NCI-H69 (cell line): Measurements from ENCODE around the gene ANKLE1.

Experiments used
- DNase-seq: peaks from one replicate; lab custom pipeline; 2025; lab: John Stamatoyannopoulos, UW

The ANKLE1 gene

GRCh38 chr19:17307876-17308377, 26.2 kb downstream of the ANKLE1 start:
- DNase-seq = no peak

DNA sequence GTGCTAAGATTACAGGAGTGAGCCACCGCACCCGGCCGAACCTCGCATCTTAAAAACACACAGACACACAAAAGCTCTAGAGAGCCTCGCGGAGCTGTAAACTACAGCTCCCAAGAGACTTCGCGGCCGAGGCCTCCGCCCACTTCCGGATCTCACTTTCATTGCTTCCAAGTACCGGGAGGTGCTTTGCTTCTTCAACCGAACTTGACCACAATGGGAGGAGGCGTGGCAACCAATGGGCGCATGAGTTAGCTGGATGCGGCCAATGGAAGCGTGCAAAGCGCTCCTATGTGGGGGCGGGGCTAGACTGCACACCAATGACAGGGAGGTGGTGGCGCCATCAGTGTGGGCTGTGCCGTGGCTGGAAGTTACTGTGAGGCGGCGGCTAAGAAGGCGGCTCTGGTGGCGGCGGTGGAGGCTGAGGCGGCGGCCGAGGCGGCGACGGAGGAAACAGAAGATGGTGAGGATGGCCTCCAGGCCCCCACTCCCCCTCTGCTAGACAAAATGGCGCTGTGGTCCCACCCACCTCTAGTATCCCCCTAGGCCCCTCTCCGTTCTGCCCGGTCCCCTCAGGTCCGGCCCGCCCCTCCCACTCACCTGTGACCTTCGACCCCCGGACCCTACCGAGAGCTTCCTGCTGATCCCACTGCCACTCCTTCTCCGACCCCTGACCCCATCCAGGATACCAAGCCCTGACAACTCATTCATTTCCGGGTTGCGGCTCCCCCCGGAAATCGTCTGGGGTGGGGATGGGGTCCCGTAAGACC, 27.7 kb downstream of the ANKLE1 start, which contains the start of gene DDA1:
DDA1 (plus strand) TSS at position 366 of the 767 bp plus-strand sequence; CDS start at position 458, 92 bp downstream.
- DNase-seq = peak; percentile 100

DNA sequence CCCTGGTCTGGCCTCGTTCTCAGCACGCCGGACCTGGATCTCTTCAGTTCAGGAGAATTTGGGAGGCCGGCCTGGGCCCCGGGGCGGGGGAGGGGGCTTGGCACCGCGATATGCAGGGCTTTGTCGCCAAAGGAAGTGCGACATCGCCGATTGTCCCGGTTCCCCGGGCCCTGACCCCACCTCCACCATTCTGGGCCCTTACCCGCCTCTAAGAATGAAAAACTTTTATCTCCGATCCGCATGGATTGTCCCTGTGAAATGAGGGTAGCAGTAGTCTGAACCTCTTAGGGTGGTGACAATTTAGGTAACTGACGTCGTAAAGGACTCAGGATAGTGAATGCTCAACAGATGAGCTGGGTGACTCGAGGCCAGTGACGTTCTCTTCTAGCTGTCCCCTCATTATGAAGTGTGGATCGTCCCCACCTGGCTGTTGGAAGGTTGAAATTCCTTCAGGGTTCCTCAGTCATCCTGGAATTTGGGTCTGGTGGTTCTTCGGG, 28.3 kb downstream of the ANKLE1 start:
- no peak for DNase-seq

GRCh38 chr19:17311455-17312188, 29.9 kb downstream of the ANKLE1 start:
- DNase-seq = no peak

- DNase-seq = no peak
Observed at GRCh38 chr19:17312189-17313113, 30.8 kb downstream of the ANKLE1 start.

GRCh38 chr19:17314007-17314593, 32.4 kb downstream of the ANKLE1 start:
- DNase-seq = no peak

GRCh38 chr19:17318966-17319365, 37.3 kb downstream of the ANKLE1 start:
- DNase-seq = no peak

DNA sequence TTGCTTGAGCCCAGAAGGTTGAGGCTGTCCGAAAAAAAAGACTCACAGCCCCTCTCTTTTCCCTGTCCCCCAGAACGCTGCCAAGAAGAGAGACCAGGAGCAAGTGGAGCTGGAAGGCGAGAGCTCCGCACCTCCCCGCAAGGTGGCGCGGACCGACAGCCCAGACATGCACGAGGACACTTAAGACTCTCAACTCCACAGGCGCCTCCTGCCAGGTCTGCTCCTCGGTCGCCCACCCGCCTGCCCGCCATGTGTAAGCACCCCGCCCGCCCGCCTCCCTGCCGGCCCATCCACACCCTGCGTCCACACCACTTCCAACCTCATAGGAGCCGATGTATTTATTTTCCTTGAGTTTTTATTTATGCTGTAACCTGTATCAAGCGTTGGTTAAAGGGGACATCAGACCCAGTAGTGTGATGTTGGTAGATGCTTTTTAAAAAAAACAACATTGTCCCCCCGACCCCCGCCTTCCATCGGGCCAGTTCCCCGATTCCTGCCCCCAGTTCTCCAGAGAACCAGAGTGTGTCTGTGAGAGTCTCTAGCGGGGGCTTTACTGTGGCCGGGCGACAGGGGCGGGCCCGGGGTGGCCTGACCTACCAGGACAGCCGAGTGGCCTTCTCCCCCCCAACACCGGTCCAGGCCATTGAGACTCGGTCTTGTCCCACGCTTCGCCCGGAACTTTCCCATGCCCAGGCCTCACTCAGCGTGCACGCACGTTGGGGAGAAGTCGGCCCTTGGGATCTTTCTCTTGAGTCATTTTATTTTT, 38.0 kb downstream of the ANKLE1 start:
- no peak for DNase-seq

DNA sequence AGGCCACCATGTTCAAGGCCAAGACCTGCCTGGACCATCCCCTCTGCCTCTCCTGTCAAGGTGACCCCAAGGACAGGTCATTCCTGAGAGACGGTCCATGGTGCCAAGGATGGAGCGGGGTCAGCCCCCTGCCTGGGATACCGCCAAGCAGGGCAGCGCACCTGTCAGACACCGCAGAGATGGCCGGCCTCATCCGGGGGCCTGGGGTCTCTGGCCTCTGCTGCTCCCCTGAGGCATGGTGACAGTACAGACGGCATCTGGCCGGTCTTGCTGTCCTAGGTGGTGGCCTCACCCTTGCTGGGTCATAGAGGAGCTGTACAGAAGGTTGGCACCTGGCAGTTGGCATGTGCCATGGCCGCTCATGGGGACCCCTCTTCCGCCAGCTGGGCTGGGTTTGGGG, 38.7 kb downstream of the ANKLE1 start:
- no peak for DNase-seq

GRCh38 chr19:17321655-17322489, 40.2 kb downstream of the ANKLE1 start:
- DNase-seq = no peak

- DNase-seq = no peak
Observed at GRCh38 chr19:17322854-17323253, 41.2 kb downstream of the ANKLE1 start.

DNA sequence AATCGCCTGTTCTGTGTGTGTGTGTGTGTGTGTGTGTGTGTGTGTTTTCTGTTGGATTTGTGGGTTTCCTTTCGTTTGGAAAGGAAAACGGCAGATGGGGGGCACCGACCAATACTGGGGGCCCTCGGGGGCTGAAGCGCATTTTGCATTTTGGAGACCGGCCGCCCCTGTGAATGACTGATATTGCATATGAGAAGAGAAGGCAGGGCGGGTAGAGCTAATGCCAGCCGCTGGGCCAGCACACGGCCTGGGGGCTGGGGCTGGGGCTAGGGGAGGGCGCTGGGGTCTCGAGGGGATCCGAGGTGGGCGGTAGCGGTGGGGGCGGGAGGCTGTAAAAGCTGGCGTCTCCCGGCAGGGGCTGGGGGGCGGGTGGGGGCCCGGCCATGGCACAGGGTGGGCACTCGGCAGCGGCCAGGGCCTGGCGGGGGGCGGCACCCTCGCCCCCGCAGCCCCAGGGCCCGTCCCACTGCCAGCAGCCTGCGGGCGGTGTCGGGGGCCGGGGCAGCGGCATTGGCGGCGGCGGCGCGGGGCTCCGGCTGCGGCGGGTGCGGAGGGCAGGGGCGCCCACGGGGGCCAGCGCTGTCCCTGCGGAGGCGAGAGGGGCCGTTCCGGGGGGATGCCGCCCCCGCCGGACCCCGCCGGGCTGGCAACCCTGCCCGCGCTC, 41.7 kb downstream of the ANKLE1 start:
- no peak for DNase-seq

- no peak for DNase-seq
Observed at GRCh38 chr19:17323964-17324332, 42.2 kb downstream of the ANKLE1 start.

DNA sequence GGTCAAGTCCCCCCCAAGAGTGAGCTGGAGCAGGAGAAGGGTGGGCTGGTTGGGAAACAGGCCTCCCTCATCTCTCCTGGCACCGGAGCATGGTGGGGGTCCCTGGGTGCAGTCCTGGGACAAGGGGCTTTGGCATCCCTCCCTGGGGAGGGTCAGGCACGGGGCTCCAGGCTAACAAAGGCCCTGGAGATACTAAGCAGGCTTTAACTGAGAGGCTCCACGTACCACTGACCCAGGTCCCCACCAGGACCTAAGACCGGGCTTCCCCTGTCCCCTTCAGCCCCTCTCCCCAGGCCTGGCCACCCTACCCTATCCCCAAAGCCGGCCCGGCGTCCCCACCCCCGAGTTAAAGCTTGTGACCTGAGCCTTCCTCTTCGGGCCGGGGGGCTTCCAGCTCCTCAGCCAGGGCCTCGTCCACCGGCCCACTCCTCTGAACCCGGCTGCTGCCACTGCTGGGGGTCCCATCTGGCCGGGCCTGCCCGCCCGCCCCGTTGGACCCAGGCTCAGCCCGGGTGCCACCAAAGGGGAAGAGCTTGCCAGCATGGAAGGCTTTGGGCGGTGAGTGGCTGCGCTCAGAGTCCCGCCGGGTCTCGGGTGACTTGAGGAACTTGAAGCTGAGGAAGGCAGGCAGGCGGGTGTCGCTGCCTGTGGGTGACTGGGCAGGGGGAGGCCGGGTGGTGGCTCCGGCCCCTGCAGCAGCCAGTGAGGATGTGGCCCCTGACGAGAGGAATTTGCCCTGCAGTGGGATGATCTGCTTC, 42.8 kb downstream of the ANKLE1 start:
- DNase-seq = no peak

DNA sequence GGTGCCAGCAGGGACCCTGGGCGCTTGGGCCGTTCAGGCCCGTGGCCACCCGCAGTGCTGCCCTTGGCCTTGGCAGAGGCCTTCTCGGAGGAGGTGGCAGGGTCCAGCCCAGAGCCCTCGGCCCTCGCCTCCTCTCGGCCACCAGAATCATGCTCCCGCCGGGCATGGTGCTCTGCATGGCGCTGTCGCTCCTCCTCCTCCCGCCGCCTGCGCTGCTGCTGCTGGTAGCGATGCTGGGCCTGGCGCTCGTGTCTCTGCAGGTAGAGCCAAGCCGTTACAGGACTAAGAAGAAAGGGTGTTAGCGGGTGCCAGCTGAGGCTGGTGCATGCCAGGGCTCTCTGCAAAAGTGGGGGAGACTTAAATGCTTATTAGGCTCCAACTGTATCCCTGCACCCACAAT, 43.4 kb downstream of the ANKLE1 start:
- no peak for DNase-seq

DNA sequence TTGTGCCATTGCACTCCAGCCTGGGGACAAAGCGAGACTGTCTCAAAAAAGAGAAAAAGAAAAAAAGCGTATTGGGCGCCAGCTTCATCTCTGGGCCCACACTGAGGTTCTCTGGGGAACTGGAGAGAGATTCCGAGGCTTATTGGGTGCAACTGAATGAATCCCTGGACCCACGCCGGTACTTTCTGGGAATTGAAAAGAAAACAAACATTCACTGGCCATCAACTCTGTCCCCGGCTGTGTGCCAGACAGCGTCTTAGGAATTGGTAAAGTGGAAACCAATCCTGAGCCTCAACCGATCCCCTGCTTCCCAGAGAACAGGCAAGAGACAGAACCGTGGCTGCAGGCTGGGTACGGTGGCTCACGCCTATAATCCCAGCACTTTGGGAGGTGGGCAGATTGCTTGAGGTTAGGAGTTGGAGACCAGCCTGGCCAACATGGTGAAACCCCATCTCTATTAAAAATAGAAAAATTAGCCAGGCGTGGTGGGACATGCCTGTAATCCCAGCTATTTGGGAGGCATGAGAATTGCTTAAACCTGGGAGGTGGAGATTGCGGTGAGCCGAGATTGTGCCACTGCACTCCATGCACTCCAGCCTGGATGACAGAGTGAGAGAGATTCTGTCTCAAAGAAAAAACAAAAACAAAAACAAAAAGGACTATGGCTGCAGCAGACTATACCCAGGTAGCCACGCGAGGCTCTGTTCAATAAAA, 44.3 kb downstream of the ANKLE1 start:
- no peak for DNase-seq

- DNase-seq = no peak
Observed at GRCh38 chr19:17326595-17326966, 44.9 kb downstream of the ANKLE1 start.

DNA sequence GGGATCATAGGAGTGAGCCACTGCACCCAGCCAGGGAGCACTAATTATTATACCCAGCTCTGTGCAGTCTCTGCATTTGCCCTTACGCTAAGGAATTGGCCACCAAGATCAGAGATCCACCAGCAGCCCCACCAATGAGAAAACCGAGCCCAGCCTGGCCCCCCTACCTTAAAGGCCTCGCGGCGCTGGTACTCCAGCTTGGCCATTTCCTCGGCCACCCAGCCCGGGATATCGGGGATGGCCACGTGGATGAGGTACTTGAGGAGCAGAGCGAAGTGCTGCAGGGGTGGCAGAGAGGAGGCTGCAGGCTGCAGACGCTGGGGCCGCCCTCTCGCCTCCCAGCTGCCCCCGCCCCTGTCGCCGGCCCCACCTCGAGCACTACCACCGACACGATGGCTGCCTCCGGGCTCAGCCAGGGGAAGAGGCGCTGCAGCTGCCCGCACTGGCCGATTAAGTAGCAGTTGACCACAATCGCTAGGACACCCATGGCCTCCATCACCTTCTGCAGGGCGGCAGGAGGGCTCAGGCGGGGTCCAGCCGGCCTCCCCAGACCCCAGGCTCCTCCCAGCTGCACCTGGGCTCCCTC, 45.5 kb downstream of the ANKLE1 start:
- DNase-seq = no peak
